Epithelial cell of esophagus (primary cell): Measurements from ENCODE around the gene LCMT1.

Experiments used
- DNase-seq: peaks from one replicate; pipeline ENCODE4 v3.0.0; 2010; ENCODE audit warnings: low read depth
- H3K4me3 ChIP-seq: 2 replicates; pipeline ENCODE4 v1.5.1; 2011; ENCODE audit warnings: mild to moderate bottlenecking, low read length, control low read depth
- CTCF ChIP-seq: IDR thresholded peaks from 2 replicates; pipeline ENCODE4 v1.5.1; 2011; ENCODE audit warnings: low read depth, mild to moderate bottlenecking, low read length, control low read depth, inconsistent platforms; ENCODE audit not compliant: insufficient read depth; ENCODE audit errors: missing control alignments

The LCMT1 gene

GRCh38 chr16:25213709-25214397 lies 102.3 kb downstream of the LCMT1 start:
- TF ChIP-seq CTCF: no peak
- DNase-seq: no peak
- no peak overlapping the region for H3K4me3 ChIP-seq

DNA sequence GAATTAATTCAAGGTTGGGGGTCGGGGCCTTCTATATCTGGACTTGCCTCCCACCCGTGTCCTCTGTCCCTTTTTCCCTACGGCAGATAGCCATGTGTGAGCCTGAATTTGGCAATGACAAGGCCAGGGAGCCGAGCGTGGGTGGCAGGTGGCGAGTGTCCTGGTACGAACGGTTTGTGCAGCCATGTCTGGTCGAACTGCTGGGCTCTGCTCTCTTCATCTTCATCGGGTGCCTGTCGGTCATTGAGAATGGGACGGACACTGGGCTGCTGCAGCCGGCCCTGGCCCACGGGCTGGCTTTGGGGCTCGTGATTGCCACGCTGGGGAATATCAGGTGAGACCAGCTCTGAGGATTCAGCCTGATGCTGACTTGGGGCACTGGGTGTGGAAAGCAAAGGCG lies 105.6 kb downstream of the LCMT1 start:
- TF ChIP-seq CTCF: no peak
- DNase-seq: no peak
- no peak overlapping the region for H3K4me3 ChIP-seq

DNA sequence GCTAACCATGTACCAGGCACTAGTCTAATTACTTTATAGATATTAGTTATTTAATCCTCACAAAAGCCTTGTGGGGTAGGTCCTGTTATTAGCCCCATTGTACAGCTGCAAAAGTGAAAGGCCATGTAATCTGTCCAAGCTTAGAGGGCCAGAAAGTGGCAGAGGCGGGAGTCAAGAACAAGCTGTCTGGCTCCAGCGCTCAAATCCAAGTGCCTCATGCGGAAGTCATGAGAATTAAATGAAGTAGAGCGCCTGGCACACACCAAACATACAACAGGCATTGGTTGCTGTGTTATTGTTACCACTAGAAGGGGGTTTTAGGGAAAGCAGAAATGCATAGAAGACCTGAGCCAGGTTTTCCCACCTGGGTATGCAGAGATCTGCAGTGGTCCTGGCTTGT lies 106.4 kb downstream of the LCMT1 start:
- DNase-seq: no peak
- no peak for TF ChIP-seq CTCF
- no peak overlapping the region for H3K4me3 ChIP-seq

GRCh38 chr16:25219070-25219737 lies 107.7 kb downstream of the LCMT1 start:
- no peak overlapping the region for H3K4me3 ChIP-seq
- DNase-seq: no peak
- TF ChIP-seq CTCF: no peak

DNA sequence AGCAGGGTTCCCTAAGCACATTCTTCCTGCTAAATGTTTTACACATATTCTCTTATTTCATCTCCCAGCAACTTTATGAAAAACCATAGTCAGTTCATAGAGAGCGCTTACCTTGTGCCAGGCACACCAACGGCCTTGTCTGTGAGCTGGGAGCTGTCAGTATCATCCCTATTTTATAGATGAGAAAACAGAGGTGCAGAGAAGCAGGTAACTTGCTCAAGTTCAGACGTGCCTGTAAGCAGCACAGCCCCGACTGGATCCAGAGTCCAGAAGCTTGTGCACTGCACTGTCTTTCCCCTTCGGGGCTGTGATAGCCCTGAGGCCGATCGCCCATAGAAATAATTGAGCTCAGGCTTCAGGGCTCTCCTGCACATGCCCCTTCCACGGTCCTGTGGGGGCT lies 111.4 kb downstream of the LCMT1 start:
- no peak for TF ChIP-seq CTCF
- no peak overlapping the region for H3K4me3 ChIP-seq
- DNase-seq: no peak

- DNase-seq: no peak
- no peak overlapping the region for H3K4me3 ChIP-seq
- TF ChIP-seq CTCF: no peak
Observed at GRCh38 chr16:25223964-25224363, 112.4 kb downstream of the LCMT1 start.
